HG02981 (cell line): ENCODE results near the gene C1QB.

Experiments
- ATAC-seq: cut with Tn5 transposase; IDR thresholded peaks from one replicate; pipeline ENCODE4 v1.9.1; 2021; ENCODE audit warnings: mild to moderate bottlenecking, moderate library complexity; ENCODE audit not compliant: unreplicated experiment

The C1QB gene

DNA sequence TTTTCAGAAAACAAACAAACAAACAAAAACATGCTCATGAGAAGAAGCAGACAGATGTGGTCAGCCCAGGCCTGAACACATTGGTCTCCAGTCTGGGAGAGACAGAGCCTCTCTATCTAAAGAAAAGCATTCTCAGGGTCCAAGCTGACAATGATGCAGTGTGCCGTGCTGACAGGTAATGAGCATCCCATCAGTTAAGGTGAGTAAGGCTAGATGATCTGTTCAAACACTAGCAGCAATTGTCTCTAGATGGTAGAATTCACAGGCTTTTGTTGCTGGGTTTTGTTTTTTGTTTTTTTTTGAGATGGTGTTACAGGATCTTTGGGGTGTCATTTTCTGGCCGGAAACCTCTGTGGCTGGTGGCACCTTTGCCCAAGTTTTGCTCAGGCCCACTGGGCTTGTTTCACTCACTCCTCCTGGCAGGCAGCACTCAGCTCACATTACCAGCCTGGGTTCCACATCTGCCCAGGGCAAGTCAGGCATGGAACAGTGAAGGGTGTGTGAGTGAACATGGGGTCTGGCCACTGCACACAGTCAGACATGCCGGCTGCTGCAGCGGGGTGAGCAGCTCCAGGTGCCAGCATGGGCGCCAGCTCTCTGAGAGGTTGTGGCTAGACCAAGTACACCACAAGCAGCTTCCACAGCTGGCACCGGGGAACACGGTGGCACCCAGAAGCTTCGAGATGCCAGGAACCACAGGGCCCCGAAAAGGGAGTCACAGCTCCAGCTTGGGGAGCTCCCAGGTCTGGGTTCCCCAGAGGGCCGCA lies 19.2 kb upstream of the C1QB start:
- ATAC-seq = no peak

DNA sequence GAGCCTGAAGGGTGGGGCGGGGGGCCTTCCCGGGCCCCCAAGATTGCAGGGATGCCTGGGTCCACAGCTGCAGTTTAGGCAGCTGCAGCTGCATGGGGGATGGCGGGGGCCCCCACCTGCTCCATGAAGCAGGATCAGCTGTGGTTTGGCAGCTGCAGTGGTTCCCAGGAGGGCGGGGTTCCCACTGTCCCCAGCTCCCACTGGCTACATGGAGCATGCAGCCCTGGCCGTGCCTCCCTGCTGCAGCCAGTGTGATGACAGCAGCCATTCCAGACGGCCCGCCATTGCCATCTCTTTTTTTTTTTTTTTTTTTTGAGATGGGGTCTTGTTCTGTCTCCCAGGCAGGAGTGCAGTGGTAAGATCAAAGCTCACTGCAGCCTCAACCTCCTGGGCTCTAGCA lies 17.6 kb upstream of the C1QB start:
- no peak for ATAC-seq

DNA sequence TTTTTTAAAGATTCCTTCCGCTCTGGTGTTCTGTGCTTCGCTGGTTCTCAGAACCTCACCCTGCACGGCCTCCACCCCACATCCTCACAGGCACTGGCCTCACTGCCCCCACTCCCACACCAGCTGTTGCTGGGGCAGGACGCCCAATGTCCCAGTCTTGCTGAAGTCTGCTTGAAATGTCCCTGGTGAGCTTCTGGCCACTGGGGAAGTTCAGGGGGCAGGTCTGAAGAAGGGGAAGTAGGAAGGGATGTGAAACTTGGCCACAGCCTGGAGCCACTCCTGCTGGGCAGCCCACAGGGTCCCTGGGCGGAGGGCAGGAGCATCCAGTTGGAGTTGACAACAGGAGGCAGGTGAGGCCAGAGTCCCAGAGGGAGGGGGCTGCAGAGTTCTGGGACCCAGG lies 16.7 kb upstream of the C1QB start, which contains the start of gene C1QA:
C1QA (plus strand) TSS at position 276 of the 400 bp plus-strand sequence. CDS start 989 bp downstream, outside the sequence.
- no peak for ATAC-seq

DNA sequence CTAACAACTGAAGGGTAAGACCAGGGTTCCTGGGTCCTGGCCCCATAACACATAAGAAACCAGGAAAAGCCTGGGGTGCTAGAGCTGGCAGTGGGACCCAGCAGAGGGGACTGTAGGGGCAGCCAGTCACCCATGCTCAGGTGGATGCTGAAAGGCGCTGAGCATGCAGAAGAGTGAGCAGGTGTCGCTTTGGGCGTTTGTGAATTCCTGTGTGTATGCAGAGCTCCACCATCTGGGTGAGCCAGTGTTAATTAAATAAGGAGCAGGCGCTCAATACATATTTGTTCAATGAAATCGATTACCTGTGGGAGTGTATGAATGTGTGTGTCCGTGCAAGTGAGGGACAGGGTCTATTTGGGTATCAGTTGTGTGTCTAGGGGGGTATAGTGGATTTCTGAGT lies 16.1 kb upstream of the C1QB start:
- no peak for ATAC-seq

DNA sequence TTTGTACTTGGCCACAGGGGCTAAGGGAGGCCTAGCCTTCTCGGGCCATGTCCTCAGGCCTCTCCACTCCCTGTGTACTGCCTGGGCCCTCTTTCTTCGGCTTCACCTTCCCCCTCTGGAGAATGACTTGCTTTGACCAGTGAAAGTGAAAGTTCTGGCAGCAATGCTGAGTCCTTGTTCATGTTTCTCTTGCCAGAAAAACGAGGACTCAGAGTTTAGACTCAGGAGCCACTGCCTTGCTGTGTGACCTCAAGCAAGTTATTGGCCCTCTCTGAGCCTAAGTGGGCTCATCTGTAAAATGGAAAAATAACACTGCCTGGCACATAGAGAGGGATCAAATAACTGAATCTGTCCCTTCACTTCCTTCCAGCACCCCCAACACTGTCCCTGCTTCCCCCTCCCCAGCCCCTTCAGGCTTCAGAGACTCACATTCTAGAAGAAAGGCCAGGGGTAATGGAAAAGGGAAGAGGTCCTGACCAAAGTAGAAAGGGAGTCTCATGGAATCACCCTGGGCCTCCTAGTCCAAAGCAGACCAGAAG lies 15.1 kb upstream of the C1QB start:
- no peak for ATAC-seq

DNA sequence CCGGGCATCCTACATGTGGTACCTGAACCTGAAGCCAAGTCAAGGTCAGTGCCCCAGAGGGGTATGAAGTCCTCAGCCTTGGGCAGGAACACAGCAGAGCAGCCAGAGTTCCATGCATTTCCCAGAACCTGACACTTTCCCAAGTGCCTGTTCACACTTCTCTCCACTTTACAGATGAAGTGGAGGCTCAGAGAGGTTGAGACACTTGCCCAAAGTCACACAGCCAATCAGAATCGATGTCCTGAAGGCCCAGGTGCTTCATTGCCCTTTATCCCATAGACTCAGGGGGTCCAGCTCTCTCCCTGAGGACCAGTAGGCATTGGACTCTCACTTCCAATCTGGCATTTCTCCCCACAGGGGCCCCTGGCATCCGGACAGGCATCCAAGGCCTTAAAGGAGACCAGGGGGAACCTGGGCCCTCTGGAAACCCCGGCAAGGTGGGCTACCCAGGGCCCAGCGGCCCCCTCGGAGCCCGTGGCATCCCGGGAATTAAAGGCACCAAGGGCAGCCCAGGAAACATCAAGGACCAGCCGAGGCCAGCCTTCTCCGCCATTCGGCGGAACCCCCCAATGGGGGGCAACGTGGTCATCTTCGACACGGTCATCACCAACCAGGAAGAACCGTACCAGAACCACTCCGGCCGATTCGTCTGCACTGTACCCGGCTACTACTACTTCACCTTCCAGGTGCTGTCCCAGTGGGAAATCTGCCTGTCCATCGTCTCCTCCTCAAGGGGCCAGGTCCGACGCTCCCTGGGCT lies 14.4 kb upstream of the C1QB start:
- no peak for ATAC-seq

DNA sequence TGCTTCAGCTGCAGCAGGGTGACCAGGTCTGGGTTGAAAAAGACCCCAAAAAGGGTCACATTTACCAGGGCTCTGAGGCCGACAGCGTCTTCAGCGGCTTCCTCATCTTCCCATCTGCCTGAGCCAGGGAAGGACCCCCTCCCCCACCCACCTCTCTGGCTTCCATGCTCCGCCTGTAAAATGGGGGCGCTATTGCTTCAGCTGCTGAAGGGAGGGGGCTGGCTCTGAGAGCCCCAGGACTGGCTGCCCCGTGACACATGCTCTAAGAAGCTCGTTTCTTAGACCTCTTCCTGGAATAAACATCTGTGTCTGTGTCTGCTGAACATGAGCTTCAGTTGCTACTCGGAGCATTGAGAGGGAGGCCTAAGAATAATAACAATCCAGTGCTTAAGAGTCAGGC lies 13.8 kb upstream of the C1QB start:
- no peak for ATAC-seq

DNA sequence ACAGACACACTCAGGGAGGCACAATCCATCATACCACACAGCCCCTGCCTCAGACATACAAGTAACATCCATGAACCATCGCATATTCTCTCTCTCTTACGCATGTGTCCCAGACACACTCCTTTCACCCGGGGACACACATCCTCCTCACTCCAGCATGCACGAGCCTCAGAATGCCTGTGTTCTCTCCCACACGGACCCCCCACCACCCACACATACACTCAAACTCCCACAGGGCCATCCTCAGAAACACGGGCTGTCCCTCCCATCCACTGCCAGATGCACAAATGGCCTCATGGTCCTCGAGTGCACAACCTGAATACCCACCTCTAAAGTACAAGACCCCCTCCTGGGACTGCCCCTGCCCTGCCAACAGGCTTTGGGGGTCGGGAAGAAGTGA lies 11.8 kb upstream of the C1QB start:
- ATAC-seq = no peak

DNA sequence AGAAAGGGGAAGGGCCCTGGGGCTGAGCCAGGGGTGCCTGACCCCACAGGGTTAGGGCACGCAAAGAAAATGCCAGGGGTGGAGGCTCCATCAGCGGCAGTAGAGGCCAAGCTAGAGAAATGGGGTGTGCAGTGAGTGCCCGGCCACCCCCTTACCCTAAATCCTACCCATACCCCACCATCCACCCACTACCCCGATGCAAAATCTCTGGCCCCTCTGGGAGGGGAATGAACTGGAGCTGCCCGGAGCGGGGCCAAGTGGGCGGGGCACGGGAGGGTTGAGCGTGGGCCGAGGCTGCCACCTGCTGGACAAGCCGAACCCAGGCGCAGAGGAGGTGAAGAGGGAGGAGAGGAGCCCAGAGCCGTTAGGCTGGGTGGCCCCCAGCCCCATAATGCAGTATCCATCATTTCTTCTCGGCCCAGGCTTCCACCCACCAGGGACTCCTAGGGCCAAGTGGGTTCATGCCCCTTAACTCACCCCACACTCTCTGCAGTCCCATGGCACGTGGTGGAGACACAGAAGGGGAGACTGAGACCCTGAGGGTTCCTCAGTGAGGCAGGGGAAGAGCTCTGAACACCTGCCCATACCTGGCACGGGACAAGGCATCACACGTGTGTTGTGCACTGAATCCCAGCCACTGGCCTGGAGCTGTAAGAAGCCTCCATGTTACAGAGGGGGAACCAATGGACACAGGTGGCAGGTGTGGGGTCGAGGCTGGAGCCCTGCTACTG lies 11.0 kb upstream of the C1QB start:
- ATAC-seq = no peak

DNA sequence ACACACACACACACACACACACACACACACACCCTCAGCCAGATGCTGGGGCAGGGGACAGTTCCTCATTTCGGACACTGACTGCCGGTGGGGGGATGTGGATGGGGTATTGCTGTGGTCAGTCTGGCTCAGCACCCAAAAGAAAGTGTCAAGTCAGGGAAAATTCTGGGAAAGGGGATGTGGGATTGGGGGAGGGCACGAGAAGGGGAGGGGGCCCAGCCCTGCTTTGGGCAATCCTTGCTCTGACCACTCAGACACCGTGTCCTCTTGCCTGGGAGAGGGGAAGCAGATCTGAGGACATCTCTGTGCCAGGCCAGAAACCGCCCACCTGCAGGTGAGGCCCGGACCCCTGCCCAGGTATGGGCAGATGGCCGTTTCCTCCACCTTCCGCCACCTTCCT lies 9.7 kb upstream of the C1QB start, which contains the start of gene C1QC:
C1QC (plus strand) TSS at position 253 of the 400 bp plus-strand sequence. CDS start 391 bp downstream, outside the sequence.
- ATAC-seq = no peak

DNA sequence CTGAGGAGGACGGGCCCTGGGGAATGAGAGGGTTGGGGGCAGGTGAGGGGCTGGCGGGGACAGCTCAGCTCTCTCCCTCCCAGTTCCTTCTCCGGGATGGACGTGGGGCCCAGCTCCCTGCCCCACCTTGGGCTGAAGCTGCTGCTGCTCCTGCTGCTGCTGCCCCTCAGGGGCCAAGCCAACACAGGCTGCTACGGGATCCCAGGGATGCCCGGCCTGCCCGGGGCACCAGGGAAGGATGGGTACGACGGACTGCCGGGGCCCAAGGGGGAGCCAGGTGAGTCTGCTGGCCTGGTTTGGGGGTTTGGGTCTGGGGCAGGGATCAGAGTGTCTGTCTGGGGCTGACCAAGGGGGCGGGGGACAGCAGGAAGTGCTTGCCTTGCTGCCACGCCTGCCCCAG lies 9.1 kb upstream of the C1QB start:
- no peak for ATAC-seq

DNA sequence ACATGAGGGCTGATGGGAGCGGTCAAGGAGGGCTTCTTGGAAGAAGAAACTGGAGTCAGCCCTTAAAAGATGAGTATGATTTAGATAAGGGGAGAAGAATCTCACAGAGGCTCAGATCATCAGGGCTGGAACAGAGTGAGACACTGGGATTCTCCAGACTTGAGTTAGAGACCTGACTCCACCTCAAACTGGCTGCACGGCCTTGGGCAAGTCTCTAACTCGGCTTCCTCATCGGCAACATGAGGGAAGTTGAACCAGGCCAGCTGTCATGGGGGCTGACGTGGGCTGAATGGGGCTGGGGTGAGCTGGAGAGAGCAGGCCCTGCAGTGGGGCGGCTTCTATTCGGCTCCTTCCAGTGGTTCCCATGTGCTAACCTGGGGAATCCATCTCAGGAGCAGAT lies 7.1 kb upstream of the C1QB start:
- ATAC-seq = no peak

DNA sequence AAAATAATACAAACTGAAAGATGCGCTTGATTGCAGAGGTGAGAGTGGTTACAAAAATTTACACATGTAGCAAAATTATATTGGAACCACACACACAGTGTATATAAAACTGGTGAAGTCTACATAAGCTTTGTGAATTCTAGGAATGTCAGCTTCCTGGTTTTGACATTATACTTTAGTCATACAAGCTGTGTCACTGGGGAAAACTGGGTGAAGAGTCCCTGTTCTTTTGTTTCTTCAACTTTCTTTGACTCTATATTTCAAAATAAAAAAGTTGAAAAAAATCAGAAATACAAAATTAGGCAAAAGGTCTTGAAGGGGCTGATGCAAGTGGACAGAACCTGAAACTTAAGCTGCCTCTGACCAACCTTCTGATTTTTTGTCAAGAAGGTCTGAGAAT lies 6.7 kb upstream of the C1QB start:
- ATAC-seq = no peak

DNA sequence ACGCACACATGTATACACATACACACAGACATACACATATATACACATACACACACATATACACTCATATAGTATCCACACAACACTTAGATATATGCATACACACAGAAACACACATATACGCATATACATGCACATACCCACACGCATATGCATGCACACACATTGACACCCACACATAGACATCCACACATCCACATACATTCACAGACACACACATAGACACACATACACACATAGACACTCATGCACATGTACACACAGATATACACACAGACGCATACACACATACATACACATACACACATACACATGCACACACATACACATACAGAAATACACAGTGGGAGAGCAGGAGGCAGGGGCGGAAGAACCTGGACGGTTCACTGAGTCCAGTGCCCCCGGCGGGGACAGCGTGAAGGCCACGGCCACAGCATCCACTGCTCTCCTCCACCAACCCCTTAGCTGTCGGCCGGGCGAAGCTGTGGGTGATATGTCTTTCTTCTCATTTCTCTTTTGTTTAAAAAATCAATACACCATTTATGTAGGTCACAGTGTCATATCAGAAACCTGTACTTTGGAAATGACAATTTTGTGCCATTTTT lies 2.8 kb upstream of the C1QB start:
- ATAC-seq = no peak

DNA sequence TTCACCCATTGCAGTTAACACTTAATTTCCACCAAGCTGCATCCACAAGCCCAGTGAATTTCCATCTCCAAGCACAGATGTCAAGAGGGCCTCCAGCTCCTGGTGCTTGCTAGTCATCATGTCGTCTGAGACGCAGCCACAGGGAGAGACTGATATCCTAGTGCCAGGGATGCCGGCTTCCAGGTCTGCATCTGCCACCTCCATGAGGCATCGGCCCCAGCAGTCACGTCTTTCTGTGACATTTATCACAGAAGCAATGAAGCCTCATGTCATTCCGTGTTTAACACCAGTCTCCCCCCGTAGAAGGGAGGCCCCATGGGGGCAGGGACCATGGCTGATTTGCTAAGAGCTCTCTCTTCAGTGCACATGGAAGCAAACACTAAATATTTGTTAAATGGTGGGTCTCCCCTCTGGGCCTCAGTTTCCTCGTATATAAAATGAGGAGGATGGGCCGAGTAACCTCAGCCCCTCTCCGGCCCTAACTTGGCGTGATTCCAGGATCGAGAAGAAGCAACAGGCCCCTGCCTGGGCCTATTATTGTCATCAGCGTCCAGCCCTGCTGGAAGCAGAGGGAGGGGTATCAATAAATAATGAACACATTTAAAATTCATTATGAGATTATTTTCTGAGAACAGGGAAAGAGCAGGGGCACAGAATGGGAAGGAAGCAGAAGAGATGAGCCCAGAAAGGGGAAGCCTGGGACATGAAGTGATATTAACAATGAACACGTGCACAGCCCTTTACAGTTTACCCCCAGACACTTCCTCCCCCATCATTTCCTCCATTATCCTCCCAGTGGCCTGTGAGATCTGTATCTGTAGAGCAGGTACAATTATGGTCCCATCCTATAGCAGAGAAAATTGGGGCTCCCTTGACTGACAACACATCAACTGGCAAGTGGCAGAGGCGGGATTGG lies 837 bp upstream of the C1QB start:
- ATAC-seq = no peak

DNA sequence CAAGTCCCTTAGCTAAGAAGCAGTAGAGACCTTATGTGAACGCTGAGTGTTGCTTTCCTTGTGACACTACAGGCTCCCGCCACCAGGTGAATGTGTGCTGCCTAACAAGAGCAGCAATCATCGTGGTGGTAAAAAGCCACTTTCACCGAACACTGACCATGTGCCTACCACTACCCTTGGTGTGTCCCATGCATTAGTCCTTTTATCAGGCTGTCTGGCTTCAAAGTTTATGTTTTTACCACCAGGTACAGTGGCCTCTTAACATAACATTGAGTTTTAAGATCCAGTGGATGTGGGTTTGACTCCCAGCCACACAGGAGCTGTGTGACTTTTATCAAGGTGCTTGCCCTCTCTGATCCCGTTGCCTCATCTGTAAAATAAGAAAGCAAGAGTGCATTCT lies 1.7 kb downstream of the C1QB start:
- ATAC-seq = no peak

DNA sequence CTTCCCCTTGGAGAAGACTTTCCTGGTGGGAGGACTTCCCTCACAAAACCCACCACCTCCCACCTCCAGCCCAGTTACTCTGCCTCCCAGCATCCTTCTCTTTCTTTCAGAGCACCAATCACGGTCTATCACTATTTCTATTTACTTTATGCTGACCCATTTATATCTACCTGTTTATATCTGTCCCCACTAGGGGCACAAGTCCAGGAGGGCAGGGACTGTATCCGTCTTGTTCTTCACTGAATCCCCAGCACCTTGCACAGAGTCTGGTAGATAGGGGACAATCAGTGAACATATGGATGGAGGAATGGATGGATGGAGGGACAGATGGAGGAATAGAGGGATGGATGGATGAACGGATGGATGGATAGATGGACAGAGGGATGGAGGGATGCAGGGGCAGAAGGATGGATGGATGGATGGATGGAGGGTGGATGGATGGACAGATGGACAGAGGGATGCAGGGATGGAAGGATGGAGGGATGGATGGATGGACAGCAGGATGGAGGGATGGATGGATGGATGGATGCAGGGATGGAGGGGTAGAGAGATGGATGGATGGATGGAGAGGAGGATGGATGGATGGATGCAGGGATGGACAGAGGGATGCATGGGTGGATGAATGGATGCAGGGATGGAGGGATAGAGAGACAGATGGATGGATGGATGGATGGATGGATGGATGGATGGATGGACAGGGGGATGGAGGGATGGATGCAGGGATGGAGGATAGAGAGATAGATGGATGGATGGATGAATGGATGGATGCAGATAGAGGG lies 5.5 kb downstream of the C1QB start:
- no peak for ATAC-seq

DNA sequence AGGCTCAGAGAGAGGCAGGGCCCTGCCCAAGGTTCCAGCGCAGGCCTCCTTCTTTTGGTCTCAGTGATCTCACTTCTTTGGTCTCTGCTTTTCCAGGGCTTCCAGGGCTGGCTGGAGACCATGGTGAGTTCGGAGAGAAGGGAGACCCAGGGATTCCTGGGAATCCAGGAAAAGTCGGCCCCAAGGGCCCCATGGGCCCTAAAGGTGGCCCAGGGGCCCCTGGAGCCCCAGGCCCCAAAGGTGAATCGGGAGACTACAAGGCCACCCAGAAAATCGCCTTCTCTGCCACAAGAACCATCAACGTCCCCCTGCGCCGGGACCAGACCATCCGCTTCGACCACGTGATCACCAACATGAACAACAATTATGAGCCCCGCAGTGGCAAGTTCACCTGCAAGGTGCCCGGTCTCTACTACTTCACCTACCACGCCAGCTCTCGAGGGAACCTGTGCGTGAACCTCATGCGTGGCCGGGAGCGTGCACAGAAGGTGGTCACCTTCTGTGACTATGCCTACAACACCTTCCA lies 7.7 kb downstream of the C1QB start:
- no peak for ATAC-seq

DNA sequence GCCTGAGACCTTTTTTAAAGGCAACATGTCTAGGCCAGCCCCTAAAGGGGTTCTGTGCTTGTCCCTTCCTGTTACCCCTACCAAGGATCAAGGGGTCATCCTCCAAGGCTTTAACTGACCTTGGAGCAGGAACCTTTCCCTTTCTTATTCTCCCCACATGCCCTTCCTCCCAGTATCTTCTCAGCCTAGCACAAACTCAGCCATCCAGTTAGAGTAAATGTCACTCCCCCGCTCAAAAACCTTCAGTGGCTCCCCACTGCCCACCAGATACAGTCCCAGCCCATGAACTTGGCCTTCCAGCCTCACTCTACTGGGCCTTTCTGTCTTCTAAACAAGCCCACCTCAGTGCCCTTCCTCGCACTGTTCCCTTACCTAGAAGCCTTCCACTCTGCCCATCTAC lies 8.8 kb downstream of the C1QB start:
- no peak for ATAC-seq
